Astrocyte of the hippocampus (primary cell): Measurements from ENCODE around the gene TRIP6.
"Not testable (repeated sequence)": the region's sequence is repeated elsewhere in the genome, so short reads cannot be mapped to it uniquely, and the experiment has no call there.

Experiments
- DNase-seq: peaks from one replicate; pipeline ENCODE4 v3.0.0; 2011; ENCODE audit warnings: low read depth, low spot score

Gene TRIP6

GRCh38 chr7:100914208-100914878 lies 47.2 kb downstream of the TRIP6 start:
- no peak for DNase-seq

DNA sequence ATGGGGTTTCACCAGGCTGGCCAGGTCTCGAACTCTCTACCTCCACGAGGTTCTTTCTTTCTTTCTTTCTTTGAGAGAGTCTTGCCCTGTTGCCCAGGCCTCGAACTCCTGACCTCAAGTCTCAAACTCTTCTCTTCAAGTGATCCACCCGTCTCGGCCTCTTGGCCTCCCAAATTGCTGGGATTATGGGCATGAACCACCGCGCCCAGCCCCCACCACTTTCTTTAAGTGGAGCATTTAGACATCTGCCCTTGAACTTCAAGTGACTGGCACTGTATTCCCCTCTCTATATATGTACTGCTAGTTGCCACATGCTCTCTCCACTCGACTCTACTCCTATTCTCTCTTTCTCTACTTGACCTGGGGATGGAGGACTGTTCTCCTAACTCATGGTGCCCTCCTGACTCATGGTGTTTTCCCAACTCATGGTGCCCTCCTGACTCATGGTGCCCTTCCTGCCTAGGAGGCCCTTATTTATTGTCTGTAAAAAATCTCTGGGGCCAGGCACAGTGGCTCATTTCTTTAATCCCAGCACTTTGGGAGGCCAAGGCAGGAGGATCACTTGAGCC lies 47.8 kb downstream of the TRIP6 start:
- DNase-seq, result no peak

DNA sequence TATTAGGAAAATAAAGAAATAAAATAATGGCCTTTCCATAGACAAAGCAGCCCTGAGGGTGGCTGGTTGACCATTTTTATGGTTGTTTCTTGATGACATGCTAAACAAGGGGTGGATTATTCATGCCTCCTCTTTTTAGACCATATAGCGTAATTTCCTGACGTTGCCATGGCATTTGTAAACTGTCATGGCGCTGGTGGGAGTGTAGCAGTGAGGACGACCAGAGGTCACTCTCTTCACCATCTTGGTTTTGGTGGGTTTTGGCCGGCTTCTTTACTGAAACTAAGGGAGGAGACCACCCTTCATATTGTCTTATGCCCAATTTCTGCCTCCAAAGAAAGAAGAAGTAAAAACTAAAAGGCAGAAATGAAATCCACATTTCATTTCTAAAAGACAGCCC lies 52.1 kb downstream of the TRIP6 start:
- not testable (repeated sequence) for DNase-seq

DNA sequence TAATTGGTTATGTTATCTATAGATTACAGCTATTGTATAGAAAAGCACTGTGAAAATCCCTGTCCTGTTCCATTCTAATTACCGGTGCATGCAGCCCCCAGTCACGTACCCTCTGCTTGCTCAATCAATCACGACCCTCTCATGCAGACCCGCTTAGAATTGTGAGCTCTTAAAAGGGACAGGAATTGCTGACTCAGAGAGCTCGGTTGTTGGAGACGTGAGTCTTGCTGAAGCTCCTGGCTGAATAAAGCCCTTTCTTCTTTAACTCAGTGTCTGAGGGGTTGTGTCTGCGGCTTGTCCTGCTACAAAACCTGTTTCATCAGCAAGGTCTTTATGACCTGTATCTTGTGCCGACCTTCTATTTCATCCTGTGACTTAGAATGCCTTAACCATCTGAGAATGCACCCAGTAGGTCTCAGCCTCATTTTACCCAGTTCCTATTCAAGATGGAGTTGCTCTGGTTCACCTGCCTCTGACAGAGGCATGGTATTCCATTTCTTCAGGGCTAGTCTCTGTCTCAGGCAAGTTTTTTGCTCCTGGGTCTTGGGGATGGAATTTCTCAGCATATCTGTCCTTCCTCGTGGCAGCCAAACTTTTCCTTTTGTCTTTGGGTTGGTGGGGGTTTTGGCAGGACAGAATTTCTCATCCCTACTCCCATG lies 52.7 kb downstream of the TRIP6 start:
- not testable (repeated sequence) for DNase-seq

- DNase-seq, result no peak
Observed at GRCh38 chr7:100921039-100921438, 53.9 kb downstream of the TRIP6 start.
